BE2C (cell line): Measurements from ENCODE around the gene VPS26B.

Experiments
- DNase-seq: peaks from one replicate; pipeline ENCODE4 v3.0.0-alpha.2; 2020
- H3K27me3 ChIP-seq: fragments of 250-450 bp; sonication (Bioruptor Pico); 2 replicates; pipeline ENCODE4 v1.5.1; 2020; ENCODE audit warnings: mild to moderate bottlenecking
- H3K36me3 ChIP-seq: fragments of 250-450 bp; sonication (Bioruptor Pico); 2 replicates; pipeline ENCODE4 v1.5.1; 2020; ENCODE audit warnings: mild to moderate bottlenecking
- H3K4me1 ChIP-seq: fragments of 250-450 bp; sonication (Bioruptor Pico); 2 replicates; pipeline ENCODE4 v1.5.1; 2020
- H3K4me3 ChIP-seq: 2 replicates; pipeline ENCODE4 v1.5.1; 2011; ENCODE audit warnings: low read depth, low read length
- H3K9me3 ChIP-seq: fragments of 250-450 bp; sonication (Bioruptor Pico); 2 replicates; pipeline ENCODE4 v1.5.1; 2020
- TF ChIP-seq, protein P1 (sequence below): IDR thresholded peaks from 2 replicates; pipeline ENCODE4 v1.5.1; 2012; ENCODE audit warnings: mild to moderate bottlenecking, low read depth, low read length

Gene VPS26B

GRCh38 chr11:134292661-134293060 is 68.2 kb downstream of the VPS26B start:
- H3K36me3 ChIP-seq: no peaks in the 10 kb centered on the region
- H3K4me1 ChIP-seq: no peaks in the 10 kb centered on the region
- H3K27me3 ChIP-seq: 0 out of 2 replicates have a peak, but pooled peaks cover 5% of the 10 kb centered on the region
- H3K9me3 ChIP-seq: no peaks in the 10 kb centered on the region
- H3K4me3 ChIP-seq: no peak overlapping the region
- TF ChIP-seq, protein P1, sequence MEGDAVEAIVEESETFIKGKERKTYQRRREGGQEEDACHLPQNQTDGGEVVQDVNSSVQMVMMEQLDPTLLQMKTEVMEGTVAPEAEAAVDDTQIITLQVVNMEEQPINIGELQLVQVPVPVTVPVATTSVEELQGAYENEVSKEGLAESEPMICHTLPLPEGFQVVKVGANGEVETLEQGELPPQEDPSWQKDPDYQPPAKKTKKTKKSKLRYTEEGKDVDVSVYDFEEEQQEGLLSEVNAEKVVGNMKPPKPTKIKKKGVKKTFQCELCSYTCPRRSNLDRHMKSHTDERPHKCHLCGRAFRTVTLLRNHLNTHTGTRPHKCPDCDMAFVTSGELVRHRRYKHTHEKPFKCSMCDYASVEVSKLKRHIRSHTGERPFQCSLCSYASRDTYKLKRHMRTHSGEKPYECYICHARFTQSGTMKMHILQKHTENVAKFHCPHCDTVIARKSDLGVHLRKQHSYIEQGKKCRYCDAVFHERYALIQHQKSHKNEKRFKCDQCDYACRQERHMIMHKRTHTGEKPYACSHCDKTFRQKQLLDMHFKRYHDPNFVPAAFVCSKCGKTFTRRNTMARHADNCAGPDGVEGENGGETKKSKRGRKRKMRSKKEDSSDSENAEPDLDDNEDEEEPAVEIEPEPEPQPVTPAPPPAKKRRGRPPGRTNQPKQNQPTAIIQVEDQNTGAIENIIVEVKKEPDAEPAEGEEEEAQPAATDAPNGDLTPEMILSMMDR: no peak
- DNase-seq: no peak

GRCh38 chr11:134293119-134294113 is 68.9 kb downstream of the VPS26B start:
- H3K27me3 ChIP-seq: 0 out of 2 replicates have a peak, but pooled peaks cover 5% of the 10 kb centered on the region
- TF ChIP-seq, protein P1: no peak
- no peaks in the 10 kb centered on the region for H3K4me1 ChIP-seq
- no peaks in the 10 kb centered on the region for H3K9me3 ChIP-seq
- H3K4me3 ChIP-seq: no peak overlapping the region
- DNase-seq: no peak
- no peaks in the 10 kb centered on the region for H3K36me3 ChIP-seq

DNA sequence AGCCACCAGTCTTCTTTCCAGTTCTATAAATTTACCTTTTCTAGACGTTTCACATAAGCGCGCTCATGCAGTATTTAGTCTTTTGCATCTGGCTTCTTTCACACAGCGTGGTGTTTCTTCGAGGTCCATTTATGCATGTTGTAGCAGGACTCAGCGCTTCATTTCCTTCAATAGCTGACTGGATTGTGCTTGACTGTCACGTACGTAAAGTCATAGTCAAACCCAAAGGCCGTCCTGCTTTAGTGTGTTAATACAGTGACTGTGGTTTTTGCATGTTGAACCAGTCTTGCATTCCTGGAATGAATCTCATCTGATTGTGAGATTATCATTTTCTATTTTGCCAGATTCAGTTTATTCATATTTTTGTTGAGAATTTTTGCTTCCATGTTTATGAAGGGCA is 70.2 kb downstream of the VPS26B start:
- DNase-seq: no peak
- no peaks in the 10 kb centered on the region for H3K9me3 ChIP-seq
- no peak overlapping the region for H3K4me3 ChIP-seq
- TF ChIP-seq, protein P1: no peak
- H3K36me3 ChIP-seq: no peaks in the 10 kb centered on the region
- H3K27me3 ChIP-seq: 0 out of 2 replicates have a peak, but pooled peaks cover 5% of the 10 kb centered on the region
- H3K4me1 ChIP-seq: no peaks in the 10 kb centered on the region
